ENCODE data around the gene HCFC1R1.

DNA sequence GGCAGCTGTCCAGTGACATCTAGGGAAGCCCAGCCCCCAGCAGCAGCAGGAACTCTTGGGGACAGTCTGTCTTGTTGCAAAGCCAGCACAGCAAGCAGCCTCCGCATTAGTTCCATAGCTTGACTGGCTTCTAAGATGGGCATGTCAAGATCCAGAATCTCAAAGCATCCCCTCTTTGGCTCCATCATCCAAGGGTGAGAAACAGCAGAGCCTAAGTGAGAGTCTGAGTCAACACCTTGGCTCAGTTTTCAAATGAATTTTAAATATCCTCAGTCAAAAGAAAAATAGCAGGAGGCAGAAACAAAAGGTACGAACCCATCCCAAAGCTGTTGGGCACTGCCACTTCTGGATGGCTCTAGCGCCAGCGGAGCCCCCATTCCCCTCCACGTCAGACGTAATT, 8.8 kb downstream of the HCFC1R1 start:
- TF ChIP-seq, protein P1, sequence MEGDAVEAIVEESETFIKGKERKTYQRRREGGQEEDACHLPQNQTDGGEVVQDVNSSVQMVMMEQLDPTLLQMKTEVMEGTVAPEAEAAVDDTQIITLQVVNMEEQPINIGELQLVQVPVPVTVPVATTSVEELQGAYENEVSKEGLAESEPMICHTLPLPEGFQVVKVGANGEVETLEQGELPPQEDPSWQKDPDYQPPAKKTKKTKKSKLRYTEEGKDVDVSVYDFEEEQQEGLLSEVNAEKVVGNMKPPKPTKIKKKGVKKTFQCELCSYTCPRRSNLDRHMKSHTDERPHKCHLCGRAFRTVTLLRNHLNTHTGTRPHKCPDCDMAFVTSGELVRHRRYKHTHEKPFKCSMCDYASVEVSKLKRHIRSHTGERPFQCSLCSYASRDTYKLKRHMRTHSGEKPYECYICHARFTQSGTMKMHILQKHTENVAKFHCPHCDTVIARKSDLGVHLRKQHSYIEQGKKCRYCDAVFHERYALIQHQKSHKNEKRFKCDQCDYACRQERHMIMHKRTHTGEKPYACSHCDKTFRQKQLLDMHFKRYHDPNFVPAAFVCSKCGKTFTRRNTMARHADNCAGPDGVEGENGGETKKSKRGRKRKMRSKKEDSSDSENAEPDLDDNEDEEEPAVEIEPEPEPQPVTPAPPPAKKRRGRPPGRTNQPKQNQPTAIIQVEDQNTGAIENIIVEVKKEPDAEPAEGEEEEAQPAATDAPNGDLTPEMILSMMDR (IDR thresholded peaks at IDR 0.05; ENCODE audit: insufficient read depth, low read depth, low read length), result no peak
- TF ChIP-seq EZH2 (IDR thresholded peaks at IDR 0.05; ENCODE audit: insufficient read depth, low read length), result no peak
